ENCODE measurements around the gene SH3PXD2B.

- TF ChIP-seq CTCF (IDR thresholded peaks at IDR 0.05) = no peak
- no peak for TF ChIP-seq EZH2 (IDR thresholded peaks at IDR 0.05; ENCODE audit: borderline replicate concordance, insufficient read depth, low read depth, low read length, poor library complexity, severe bottlenecking)
Measured at GRCh38 chr5:172356047-172356446, 98.3 kb downstream of the SH3PXD2B start.

Data from B cell (primary cell).